ENCODE results near the gene STX12. TPM values are rescaled to one million over a fixed set of nuclear protein-coding genes. Genes with fewer than 3 reads are reported as not detected.

STX12 gene
- total RNA-seq, 4 donors from 2014 or later, result 58.7 to 115 (median 69.8) TPM

DNA sequence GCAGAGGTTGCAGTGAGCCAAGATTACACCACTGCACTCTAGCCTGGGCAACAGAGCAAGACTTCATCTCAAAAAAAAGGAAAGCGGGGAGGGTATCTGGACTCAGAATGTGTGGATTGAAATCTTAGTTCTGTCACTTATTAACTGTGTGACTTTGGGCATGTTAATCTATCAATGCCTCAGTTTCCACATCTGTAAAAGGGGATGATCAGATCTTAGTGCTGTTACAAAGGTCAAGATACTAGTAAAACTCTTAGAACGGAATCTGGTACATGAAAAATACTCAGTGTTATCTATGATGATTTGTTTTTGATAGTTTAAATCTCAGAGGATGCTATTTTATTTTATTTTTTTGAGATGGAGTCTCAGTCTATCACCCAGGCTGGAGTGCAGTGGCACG is 36.8 kb upstream of the STX12 start:
- intact Hi-C loops (cut with DNase I; ENCODE audit: low total_unique reads), result no loop called here
- H3K4me3 ChIP-seq (ENCODE audit: low read depth, poor library complexity, severe bottlenecking), result no peak overlapping the region
- TF ChIP-seq POLR2A (IDR thresholded peaks at IDR 0.05), result no peak
- TF ChIP-seq, protein P1, sequence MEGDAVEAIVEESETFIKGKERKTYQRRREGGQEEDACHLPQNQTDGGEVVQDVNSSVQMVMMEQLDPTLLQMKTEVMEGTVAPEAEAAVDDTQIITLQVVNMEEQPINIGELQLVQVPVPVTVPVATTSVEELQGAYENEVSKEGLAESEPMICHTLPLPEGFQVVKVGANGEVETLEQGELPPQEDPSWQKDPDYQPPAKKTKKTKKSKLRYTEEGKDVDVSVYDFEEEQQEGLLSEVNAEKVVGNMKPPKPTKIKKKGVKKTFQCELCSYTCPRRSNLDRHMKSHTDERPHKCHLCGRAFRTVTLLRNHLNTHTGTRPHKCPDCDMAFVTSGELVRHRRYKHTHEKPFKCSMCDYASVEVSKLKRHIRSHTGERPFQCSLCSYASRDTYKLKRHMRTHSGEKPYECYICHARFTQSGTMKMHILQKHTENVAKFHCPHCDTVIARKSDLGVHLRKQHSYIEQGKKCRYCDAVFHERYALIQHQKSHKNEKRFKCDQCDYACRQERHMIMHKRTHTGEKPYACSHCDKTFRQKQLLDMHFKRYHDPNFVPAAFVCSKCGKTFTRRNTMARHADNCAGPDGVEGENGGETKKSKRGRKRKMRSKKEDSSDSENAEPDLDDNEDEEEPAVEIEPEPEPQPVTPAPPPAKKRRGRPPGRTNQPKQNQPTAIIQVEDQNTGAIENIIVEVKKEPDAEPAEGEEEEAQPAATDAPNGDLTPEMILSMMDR (IDR thresholded peaks at IDR 0.05), result no peak
- WGBS, 2 donors, result 93 to 99% methylated on average over 3 of the region's 3 CpGs
- DNase-seq (ENCODE audit: low spot score in 2 of 2), result no peak

DNA sequence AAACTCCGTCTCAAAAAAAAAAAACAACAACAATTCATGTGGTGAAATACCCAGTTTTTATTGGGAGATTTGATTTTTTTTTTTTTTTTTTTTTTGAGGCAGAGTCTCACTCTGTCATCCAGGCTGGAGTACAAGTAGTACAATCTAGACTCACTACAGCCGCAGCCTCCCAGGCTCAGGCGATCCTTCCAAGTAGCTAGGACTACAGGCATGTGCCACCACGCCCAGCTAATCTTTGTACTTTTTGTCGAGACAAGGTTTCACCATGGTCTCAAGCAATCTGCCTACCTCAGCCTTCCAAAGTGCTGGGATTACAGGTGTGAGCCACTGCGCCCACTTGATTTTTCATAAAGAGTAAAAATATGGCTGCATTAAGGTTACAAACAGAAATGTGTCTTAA is 31.9 kb upstream of the STX12 start:
- no peak overlapping the region for H3K4me3 ChIP-seq (ENCODE audit: low read depth, poor library complexity, severe bottlenecking)
- 86 to 87% methylated on average over 6 of the region's 6 CpGs for WGBS, 2 donors
- DNase-seq (ENCODE audit: low spot score in 2 of 2), result no peak
- intact Hi-C loops (cut with DNase I; ENCODE audit: low total_unique reads), result no loop called here
- TF ChIP-seq, protein P1 (IDR thresholded peaks at IDR 0.05), result no peak
- TF ChIP-seq POLR2A (IDR thresholded peaks at IDR 0.05), result no peak

DNA sequence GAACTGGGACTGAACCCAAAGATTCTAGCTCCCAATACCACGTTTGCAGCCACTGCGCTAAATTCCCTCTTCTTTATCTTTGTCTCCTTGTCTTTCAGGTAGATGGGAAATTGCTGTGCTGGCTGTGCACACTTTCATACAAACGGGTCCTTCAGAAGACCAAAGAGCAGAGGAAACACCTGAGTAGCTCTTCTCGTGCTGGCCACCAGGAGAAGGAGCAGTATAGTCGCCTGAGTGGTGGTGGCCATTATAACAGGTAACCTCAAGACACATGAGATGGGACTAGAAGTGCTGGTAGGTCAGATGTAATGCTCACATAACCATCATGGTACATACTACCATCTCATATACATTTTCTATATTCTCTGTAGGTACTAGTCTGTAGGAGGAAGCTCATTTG is 28.5 kb upstream of the STX12 start:
- no peak for DNase-seq (ENCODE audit: low spot score in 2 of 2)
- intact Hi-C loops (cut with DNase I; ENCODE audit: low total_unique reads), result no loop called here
- 90% methylated on average over 5 of the region's 5 CpGs for WGBS, 2 donors

DNA sequence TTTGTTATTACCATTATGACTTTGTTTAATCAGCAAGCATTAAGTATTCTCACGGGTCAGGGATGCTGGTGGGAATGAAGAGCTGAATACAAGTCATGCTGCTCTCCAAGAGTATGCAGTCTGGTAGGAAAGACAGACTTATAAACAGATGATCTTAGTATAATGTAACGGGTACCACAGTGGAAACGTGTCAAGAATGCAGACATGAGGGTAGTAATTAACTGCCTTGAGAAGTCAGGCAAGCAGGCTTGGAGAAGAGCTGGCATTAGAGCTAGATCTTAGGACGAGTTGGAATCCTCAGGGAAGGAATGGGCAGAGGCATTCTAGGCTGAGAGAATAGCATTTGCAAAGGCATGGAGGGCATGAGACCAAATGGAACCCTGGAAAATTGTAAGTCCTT is 27.6 kb upstream of the STX12 start:
- DNase-seq (ENCODE audit: low spot score in 2 of 2), result no peak
- 88% methylated on average over 4 of the region's 4 CpGs for WGBS, 2 donors
- no peak overlapping the region for H3K4me3 ChIP-seq (ENCODE audit: low read depth, poor library complexity, severe bottlenecking)
- intact Hi-C loops (cut with DNase I; ENCODE audit: low total_unique reads), result no loop called here
- TF ChIP-seq POLR2A (IDR thresholded peaks at IDR 0.05), result no peak
- TF ChIP-seq, protein P1 (IDR thresholded peaks at IDR 0.05), result no peak

More for the DNA sequence above, 28.5 kb upstream of the STX12 start:
- no peak overlapping the region for H3K4me3 ChIP-seq (ENCODE audit: low read depth, poor library complexity, severe bottlenecking)
- TF ChIP-seq POLR2A (IDR thresholded peaks at IDR 0.05), result no peak
- TF ChIP-seq, protein P1 (IDR thresholded peaks at IDR 0.05), result no peak

DNA sequence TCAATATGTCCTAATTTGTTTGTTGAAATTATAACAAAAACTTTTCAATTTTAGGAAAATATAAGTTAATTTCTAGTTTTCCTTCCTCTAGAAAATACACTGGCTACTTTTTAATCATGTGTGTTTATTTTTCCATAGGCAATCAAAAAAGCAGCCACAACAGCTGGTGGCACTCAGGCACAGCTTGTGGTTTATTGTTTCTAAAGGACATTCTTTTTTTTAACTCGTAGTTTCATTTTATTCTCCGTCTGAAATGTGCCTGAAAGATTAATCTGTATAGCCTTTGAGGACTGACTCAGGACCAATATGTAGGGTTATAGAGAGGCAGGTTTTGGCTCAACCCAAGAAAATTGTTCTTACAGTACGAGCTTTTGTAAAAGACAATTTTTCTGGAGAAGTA is 20.7 kb upstream of the STX12 start:
- intact Hi-C loops (cut with DNase I; ENCODE audit: low total_unique reads), result no loop called here
- DNase-seq (ENCODE audit: low spot score in 2 of 2), result no peak
- WGBS, 2 donors, result 82 to 86% methylated on average over 3 of the region's 3 CpGs
- no peak for TF ChIP-seq POLR2A (IDR thresholded peaks at IDR 0.05)
- TF ChIP-seq, protein P1 (IDR thresholded peaks at IDR 0.05), result no peak
- H3K4me3 ChIP-seq (ENCODE audit: low read depth, poor library complexity, severe bottlenecking), result no peak overlapping the region

DNA sequence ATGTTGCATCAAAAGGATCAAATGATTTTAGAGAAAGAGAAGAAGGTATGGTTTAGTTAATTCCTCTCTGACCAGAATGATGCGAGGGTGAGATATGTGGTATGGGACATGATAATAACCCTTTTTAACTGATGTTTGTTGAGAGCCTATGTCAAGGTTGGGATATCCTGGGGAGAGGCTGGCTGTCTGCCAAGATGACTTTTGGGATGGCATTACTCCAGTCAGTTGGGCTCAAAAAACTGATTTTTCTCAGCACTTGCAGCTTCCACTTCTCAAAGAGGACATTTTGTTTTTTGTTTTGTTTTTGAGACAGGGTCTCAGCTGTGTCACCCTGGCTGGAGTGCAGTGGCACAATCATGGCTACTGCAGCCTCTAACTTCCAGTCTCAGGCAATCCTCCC is 17.7 kb upstream of the STX12 start:
- TF ChIP-seq, protein P1 (IDR thresholded peaks at IDR 0.05), result no peak
- TF ChIP-seq POLR2A (IDR thresholded peaks at IDR 0.05), result no peak
- intact Hi-C loops (cut with DNase I; ENCODE audit: low total_unique reads), result no loop called here
- DNase-seq (ENCODE audit: low spot score in 2 of 2), result peak in 1 of 2 donors; percentile 42
- no peak overlapping the region for H3K4me3 ChIP-seq (ENCODE audit: low read depth, poor library complexity, severe bottlenecking)
- 94 to 96% methylated on average over 1 of the region's 1 CpG for WGBS, 2 donors

Data from lower leg skin (tissue), 4 donors.